Putamen (tissue), 1 donor: ENCODE measurements around the gene HAPSTR1.
A peak's percentile ranks its signal among the peaks of the same experiment; 100 is the strongest.

ENCODE experiments used
- DNase-seq: peaks from one replicate; pipeline ENCODE4 v3.0.0-alpha.2; 2016; ENCODE audit warnings: low spot score

HAPSTR1 gene

GRCh38 chr16:9123871-9124270 lies 32.4 kb downstream of the HAPSTR1 start:
- no peak for DNase-seq

GRCh38 chr16:9124444-9124843 lies 33.0 kb downstream of the HAPSTR1 start:
- DNase-seq: no peak

GRCh38 chr16:9124908-9125584 lies 33.6 kb downstream of the HAPSTR1 start:
- DNase-seq: no peak

- DNase-seq: no peak
Observed at GRCh38 chr16:9125658-9126505, 34.4 kb downstream of the HAPSTR1 start.

- DNase-seq: no peak
Observed at GRCh38 chr16:9126609-9127008, 35.2 kb downstream of the HAPSTR1 start.

- no peak for DNase-seq
Observed at GRCh38 chr16:9128346-9129342, 37.2 kb downstream of the HAPSTR1 start.

GRCh38 chr16:9134306-9134705 lies 42.9 kb downstream of the HAPSTR1 start:
- no peak for DNase-seq

GRCh38 chr16:9134739-9135138 lies 43.3 kb downstream of the HAPSTR1 start:
- no peak for DNase-seq

GRCh38 chr16:9135797-9136196 lies 44.4 kb downstream of the HAPSTR1 start:
- DNase-seq: no peak

GRCh38 chr16:9136596-9136995 lies 45.2 kb downstream of the HAPSTR1 start:
- peak; percentile 47 for DNase-seq

GRCh38 chr16:9138021-9138680 lies 46.7 kb downstream of the HAPSTR1 start:
- no peak for DNase-seq

- peak; percentile 55 for DNase-seq
Observed at GRCh38 chr16:9138731-9139501, 47.5 kb downstream of the HAPSTR1 start.

GRCh38 chr16:9139965-9140364 lies 48.5 kb downstream of the HAPSTR1 start:
- no peak for DNase-seq
